Measurements from ENCODE around the gene SLC17A9. TPM values are rescaled to one million over a fixed set of nuclear protein-coding genes. Genes with fewer than 3 reads are reported as not detected.

SLC17A9 gene
- total RNA-seq, 3 donors from 2014 or later: 6.8 to 16.1 (median 13.3) TPM

- Mint-ChIP-seq H3K27me3 (ENCODE audit: low read depth) (peaks cover 61% of the 10 kb centered on the region), H3K4me3 (no peak overlapping the region), H3K4me1 (ENCODE audit: low read depth) (no peaks in the 10 kb centered on the region), H3K9me3 (no peaks in the 10 kb centered on the region), H3K36me3 (ENCODE audit: insufficient read depth) (no peaks in the 10 kb centered on the region)
- no peak for ATAC-seq
- no peak for DNase-seq
These were observed 45.0 kb downstream of the SLC17A9 start for GRCh38 chr20:62997417-62998035.

GRCh38 chr20:62998449-62998848 is 45.9 kb downstream of the SLC17A9 start:
- Mint-ChIP-seq H3K4me3 (no peak overlapping the region), H3K4me1 (ENCODE audit: low read depth) (no peaks in the 10 kb centered on the region), H3K27me3 (ENCODE audit: low read depth) (peaks cover 70% of the 10 kb centered on the region), H3K36me3 (ENCODE audit: insufficient read depth) (no peaks in the 10 kb centered on the region), H3K9me3 (no peaks in the 10 kb centered on the region)
- no peak for DNase-seq
- no peak for ATAC-seq

GRCh38 chr20:62999580-62999979 is 47.1 kb downstream of the SLC17A9 start:
- Mint-ChIP-seq H3K9me3 (no peaks in the 10 kb centered on the region), H3K4me3 (no peak overlapping the region), H3K36me3 (ENCODE audit: insufficient read depth) (no peaks in the 10 kb centered on the region), H3K4me1 (ENCODE audit: low read depth) (peaks cover 3% of the 10 kb centered on the region), H3K27me3 (ENCODE audit: low read depth) (peaks cover 79% of the 10 kb centered on the region)
- ATAC-seq (no peak), DNase-seq (no peak)

- H3K4me1 Mint-ChIP-seq (ENCODE audit: low read depth): peaks cover 4% of the 10 kb centered on the region
- peaks cover 78% of the 10 kb centered on the region for H3K27me3 Mint-ChIP-seq (ENCODE audit: low read depth)
- no peak overlapping the region for H3K4me3 Mint-ChIP-seq
- no peaks in the 10 kb centered on the region for H3K36me3 Mint-ChIP-seq (ENCODE audit: insufficient read depth)
- no peak for ATAC-seq
- no peaks in the 10 kb centered on the region for H3K9me3 Mint-ChIP-seq
- DNase-seq: no peak
These were observed 47.5 kb downstream of the SLC17A9 start for GRCh38 chr20:63000036-63000435.

- H3K36me3 Mint-ChIP-seq (ENCODE audit: insufficient read depth): no peaks in the 10 kb centered on the region
- H3K9me3 Mint-ChIP-seq: no peaks in the 10 kb centered on the region
- no peak overlapping the region for H3K4me3 Mint-ChIP-seq
- peaks cover 7% of the 10 kb centered on the region for H3K4me1 Mint-ChIP-seq (ENCODE audit: low read depth)
- DNase-seq (no peak), ATAC-seq (no peak)
- peaks cover 79% of the 10 kb centered on the region for H3K27me3 Mint-ChIP-seq (ENCODE audit: low read depth)
These were observed 48.4 kb downstream of the SLC17A9 start for GRCh38 chr20:63000958-63001357.

- H3K27me3 Mint-ChIP-seq (ENCODE audit: low read depth): peaks cover 76% of the 10 kb centered on the region
- H3K4me1 Mint-ChIP-seq (ENCODE audit: low read depth): peaks cover 7% of the 10 kb centered on the region
- no peaks in the 10 kb centered on the region for H3K9me3 Mint-ChIP-seq
- no peak overlapping the region for H3K4me3 Mint-ChIP-seq
- ATAC-seq: no peak
- no peak for DNase-seq
- H3K36me3 Mint-ChIP-seq (ENCODE audit: insufficient read depth): no peaks in the 10 kb centered on the region
These were observed 50.0 kb downstream of the SLC17A9 start for GRCh38 chr20:63002511-63002910.

GRCh38 chr20:63003546-63003945 is 51.0 kb downstream of the SLC17A9 start:
- Mint-ChIP-seq H3K4me1 (ENCODE audit: low read depth) (peaks cover 14% of the 10 kb centered on the region), H3K27me3 (ENCODE audit: low read depth) (peaks cover 76% of the 10 kb centered on the region), H3K9me3 (no peaks in the 10 kb centered on the region), H3K36me3 (ENCODE audit: insufficient read depth) (no peaks in the 10 kb centered on the region), H3K4me3 (no peak overlapping the region)
- ATAC-seq (no peak), DNase-seq (no peak)

- Mint-ChIP-seq H3K4me1 (ENCODE audit: low read depth) (peaks cover 24% of the 10 kb centered on the region), H3K27me3 (ENCODE audit: low read depth) (peaks cover 71% of the 10 kb centered on the region), H3K36me3 (ENCODE audit: insufficient read depth) (no peaks in the 10 kb centered on the region), H3K4me3 (no peak overlapping the region), H3K9me3 (no peaks in the 10 kb centered on the region)
- ATAC-seq: no peak
- DNase-seq: no peak
These were observed 52.3 kb downstream of the SLC17A9 start for GRCh38 chr20:63004607-63005364.

- Mint-ChIP-seq H3K36me3 (ENCODE audit: insufficient read depth) (no peaks in the 10 kb centered on the region), H3K9me3 (no peaks in the 10 kb centered on the region), H3K27me3 (ENCODE audit: low read depth) (peaks cover 66% of the 10 kb centered on the region), H3K4me1 (ENCODE audit: low read depth) (peaks cover 30% of the 10 kb centered on the region), H3K4me3 (no peak overlapping the region)
- no peak for DNase-seq
- ATAC-seq: no peak
These were observed 52.9 kb downstream of the SLC17A9 start for GRCh38 chr20:63005365-63005861.

- no peak overlapping the region for H3K4me3 Mint-ChIP-seq
- no peak for DNase-seq
- H3K27me3 Mint-ChIP-seq (ENCODE audit: low read depth): peaks cover 61% of the 10 kb centered on the region
These were observed 53.5 kb downstream of the SLC17A9 start for GRCh38 chr20:63005862-63006539.

GRCh38 chr20:63006540-63007359 is 54.2 kb downstream of the SLC17A9 start, which contains the start of gene BHLHE23:
Gene BHLHE23, minus strand, starts transcription at chr20:63006964. Its CDS starts 190 bp downstream, at chr20:63006774.
- DNase-seq (no peak), ATAC-seq (peak in 1 of 2 donors; percentile 6)
- Mint-ChIP-seq H3K9me3 (no peaks in the 10 kb centered on the region), H3K27me3 (ENCODE audit: low read depth) (peaks cover 55% of the 10 kb centered on the region), H3K4me3 (no peak within 1 kb of the TSS), H3K36me3 (ENCODE audit: insufficient read depth) (no peaks in the 10 kb centered on the region), H3K4me1 (ENCODE audit: low read depth) (peaks cover 32% of the 10 kb centered on the region)

More at GRCh38 chr20:63005862-63006539, 53.5 kb downstream of the SLC17A9 start:
- ATAC-seq: peak in 1 of 2 donors; percentile 10
- Mint-ChIP-seq H3K4me1 (ENCODE audit: low read depth) (peaks cover 32% of the 10 kb centered on the region), H3K36me3 (ENCODE audit: insufficient read depth) (no peaks in the 10 kb centered on the region), H3K9me3 (no peaks in the 10 kb centered on the region)

- Mint-ChIP-seq H3K36me3 (ENCODE audit: insufficient read depth) (no peaks in the 10 kb centered on the region), H3K27me3 (ENCODE audit: low read depth) (peaks cover 50% of the 10 kb centered on the region), H3K4me3 (no peak overlapping the region), H3K9me3 (no peaks in the 10 kb centered on the region), H3K4me1 (ENCODE audit: low read depth) (peaks cover 32% of the 10 kb centered on the region)
- DNase-seq: no peak
- no peak for ATAC-seq
These were observed 54.8 kb downstream of the SLC17A9 start for GRCh38 chr20:63007360-63007645.

GRCh38 chr20:63007646-63008488 is 55.4 kb downstream of the SLC17A9 start:
- peaks cover 32% of the 10 kb centered on the region for H3K4me1 Mint-ChIP-seq (ENCODE audit: low read depth)
- no peak for ATAC-seq
- peaks cover 46% of the 10 kb centered on the region for H3K27me3 Mint-ChIP-seq (ENCODE audit: low read depth)
- no peaks in the 10 kb centered on the region for H3K36me3 Mint-ChIP-seq (ENCODE audit: insufficient read depth)
- no peak for DNase-seq
- no peak overlapping the region for H3K4me3 Mint-ChIP-seq
- peaks cover under 1% of the 10 kb centered on the region for H3K9me3 Mint-ChIP-seq
